GM21576 (cell line): Measurements from ENCODE around the gene SIRT6.
"Not testable (repeated sequence)": the region's sequence is repeated elsewhere in the genome, so short reads cannot be mapped to it uniquely, and the experiment has no call there.

Experiments
- ATAC-seq: cut with Tn5 transposase; IDR thresholded peaks from one replicate; pipeline ENCODE4 v1.9.1; 2021; ENCODE audit warnings: mild to moderate bottlenecking, moderate library complexity; ENCODE audit not compliant: unreplicated experiment

Gene SIRT6

DNA sequence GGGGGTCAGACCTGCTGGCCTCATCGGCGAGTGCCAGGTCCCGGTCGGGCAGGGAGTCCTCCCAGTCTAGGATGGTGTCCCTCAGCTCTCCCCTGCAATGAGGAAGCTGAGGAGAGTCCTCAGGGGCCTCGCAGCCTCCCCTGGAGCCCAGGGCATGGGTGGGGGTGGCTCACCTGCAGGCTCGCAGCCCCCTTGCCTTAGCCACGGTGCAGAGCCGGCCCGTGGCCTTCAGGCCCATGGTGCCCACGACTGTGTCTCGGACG lies 6.8 kb downstream of the SIRT6 start:
- ATAC-seq = no peak

DNA sequence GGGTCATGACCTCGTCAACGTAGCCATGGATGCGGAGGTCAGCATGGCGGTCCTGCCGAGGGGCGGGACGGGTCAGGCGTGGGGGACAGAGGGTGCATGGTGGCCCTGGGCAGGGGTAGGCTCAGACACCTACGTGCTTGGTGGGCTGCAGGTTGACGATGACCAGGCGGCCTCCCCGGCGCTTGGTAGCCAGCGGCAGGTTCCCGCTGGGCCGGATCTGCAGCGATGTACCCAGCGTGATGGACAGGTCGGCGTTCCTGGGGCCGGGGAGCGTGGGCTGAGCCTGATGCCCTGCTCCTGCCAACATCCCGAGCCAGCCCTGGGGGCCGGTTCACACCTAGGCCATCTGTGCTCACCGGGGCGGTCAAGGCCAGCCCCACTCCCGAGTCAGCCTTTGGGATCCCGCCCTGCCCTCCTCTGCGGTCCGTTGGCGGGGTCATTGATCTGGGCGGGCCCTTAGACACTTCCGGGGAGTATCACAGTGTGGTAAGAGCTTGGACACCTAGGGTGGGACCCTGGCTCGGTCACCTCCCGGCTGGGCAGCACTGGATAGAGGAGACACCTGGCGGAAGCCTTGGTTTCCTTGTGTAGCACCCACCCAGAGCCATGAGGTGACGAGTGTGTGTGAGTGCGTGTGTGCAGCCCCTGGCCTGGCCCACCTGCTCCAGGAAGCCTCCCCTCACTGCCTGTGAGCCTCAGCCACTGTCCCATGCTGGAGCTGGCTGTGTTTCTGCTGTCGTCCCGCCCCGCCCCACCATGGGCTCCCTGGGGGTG lies 7.3 kb downstream of the SIRT6 start:
- no peak for ATAC-seq

DNA sequence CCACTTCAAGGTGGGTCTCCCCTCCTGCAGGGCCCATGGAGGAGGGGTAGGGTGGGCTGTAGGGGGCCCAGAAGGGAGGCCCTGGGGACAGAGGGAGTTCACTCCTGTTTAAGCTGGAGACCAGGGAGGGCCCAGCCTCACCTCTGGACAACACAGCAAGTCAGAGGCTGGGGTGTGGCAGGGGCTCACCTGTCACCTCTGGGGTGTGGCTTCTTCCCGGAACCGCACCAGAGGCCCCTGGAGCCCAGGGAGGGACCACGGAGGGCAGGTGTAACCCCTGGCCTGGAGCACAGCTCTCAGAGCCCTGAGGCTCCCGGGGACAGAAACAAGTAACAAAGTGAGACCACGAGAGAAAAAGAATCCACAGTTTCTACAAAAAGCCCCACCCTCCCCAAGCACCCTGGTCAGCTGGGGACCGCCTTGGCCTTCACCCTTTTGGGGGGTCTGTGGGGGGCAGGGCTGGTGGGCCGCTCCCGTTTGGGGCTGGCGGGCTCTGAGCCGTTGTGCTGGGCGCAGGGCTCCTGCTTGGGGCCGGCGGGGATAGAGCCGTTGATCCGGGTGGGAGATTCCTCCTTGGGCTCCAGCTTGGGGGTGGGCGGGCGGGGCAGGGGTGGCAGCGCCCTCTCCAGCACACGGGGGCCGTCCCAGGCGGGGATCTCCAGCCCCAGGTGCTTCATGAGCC lies 8.0 kb downstream of the SIRT6 start:
- no peak for ATAC-seq

DNA sequence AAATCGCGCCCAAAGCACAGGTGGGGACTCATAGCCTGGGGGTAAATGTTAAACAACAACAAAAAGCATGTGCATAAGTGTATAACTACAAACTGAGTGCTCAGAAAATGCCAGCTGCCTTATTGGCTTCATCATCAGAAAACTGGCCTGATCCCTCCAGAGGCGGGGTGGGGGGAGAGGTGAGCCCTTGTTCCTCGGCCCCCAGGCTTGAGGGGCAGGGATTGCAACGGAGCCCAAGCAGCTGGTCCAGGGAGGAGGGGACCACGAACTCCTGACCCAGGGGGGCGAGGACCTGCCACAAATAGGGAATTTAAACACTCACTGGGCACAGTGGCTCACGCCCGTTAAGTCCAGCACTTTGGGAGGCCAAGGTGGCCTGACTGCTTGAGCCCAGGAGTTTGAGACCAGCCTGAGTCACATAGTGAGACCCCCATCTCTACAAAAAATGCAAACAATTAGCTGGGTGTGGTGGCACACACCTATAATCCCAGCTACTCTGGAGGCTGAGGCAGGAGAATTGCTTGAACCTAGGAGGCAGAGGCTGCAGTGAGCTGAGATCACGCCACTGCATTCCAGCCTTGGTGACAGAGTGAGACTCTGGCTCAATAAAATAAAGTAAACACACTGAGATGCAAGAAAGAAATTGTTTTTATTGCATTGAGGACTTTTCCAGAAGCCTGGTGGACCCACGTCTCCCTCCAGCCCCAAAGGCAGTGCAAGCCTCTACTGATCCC lies 8.7 kb downstream of the SIRT6 start:
- no peak for ATAC-seq

DNA sequence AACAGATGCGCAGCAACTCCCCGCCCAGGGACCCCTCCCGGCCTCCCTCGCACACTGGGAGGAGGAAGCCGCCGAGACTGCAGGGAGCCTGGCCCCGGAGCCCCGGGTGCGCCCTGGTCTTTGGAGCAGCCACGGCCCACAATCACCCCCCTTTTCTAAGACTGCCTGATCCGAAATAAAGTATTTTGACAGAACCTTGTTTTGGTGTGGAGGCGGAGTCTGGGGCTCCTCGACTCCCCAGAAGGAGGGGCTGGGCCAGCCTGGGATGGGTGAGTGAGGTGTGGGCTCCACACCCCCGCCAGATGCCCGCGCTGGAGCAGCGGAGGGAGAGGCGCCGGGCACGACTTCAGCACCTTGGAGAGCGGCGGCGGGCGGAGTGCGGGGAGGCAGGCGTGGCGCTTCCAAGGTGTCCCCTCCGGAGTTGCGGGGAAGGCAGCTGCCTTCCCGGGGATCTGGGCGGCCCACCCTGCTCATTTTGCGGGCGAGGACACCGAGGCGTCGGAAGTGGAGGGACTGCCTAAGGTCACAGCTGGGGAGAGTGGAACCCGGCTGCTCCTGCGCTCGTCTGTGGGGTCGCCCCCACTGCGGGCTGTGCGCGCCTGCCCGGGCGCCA lies 9.4 kb downstream of the SIRT6 start:
- ATAC-seq = no peak

DNA sequence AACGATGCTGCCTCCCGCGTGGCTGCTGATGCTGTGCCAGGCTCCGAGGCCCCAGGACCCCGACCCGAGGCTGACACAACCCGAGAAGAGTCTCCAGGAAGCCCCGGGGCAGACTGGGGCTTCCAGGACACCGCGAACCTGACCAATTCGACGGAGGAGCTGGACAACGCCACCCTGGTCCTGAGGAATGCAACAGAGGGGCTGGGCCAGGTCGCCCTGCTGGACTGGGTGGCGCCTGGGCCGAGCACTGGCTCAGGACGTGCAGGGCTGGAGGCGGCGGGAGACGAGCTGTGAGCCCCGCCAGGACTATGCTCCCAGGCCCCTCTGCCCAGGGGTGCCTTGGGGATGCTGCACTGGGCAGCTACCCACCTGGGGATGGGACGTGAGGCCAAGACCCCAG lies 10.7 kb downstream of the SIRT6 start:
- no peak for ATAC-seq

DNA sequence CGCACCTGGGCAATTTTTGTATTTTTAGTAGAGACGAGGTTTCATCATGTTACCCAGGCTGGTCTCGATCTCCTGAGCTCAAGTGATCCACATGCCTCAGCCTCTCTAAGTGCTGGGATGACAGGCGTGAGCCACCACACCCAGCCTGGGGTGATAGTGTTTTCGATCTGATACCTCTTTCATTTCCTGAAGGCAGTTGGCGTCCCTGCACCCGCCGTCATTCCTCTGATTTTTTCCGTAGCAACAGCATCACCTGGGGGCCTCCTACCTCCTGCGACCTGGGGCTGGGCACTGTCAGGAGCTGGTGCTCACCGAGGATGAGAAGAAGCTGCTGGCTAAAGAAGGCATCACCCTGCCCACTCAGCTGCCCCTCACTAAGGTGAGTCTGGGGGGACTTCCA lies 18.1 kb downstream of the SIRT6 start:
- ATAC-seq = no peak

DNA sequence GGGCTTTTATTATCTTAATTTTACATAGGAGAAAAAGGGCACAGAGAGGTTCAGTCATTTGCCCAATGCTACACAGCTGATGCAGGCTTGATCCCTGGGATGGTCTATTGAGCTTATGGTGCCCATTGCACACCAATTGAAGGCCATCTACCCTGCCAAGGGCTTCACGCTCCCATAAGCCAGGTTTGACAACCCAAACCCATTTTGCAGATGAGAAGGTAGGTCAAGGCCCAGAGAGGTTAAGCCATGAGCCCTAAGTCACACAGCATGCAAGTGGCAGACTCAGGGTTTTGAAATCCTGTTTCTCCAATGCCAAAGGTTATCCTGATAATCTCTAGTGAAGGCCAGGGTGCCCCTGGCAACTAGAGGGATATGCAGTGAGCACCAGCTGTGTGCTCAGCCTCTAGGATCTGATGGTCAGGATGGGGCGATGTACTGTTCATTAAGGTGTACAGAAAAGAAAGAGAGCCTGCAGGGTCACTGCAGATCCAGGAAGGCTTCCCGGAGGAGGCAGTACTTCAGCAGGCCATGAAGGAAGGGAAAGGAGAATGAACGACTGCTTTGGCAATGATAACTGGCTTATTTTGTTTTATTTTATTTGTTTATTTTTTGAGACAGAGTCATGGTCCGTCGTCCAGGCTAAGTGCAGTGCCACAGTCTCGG lies 20.8 kb downstream of the SIRT6 start:
- no peak for ATAC-seq

DNA sequence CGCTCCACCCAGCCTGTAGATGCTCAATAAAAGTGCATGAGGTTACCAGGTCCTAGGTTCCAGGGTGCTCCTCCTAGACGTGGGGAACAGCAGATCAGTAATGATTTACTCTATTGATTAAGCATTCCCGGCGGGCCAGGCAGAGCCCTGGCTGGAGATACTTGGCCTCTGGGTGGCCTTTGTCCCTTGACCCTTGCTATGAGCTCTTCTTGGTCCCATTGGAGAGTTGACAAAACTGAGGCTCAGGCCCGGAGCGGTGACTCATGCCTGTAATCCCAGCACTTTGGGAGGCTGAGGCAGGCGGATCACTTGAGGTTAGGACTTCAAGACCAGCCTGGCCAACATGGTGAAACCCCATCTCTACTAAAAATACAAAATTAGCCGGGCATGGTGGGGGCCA lies 24.4 kb downstream of the SIRT6 start:
- not testable (repeated sequence) for ATAC-seq

DNA sequence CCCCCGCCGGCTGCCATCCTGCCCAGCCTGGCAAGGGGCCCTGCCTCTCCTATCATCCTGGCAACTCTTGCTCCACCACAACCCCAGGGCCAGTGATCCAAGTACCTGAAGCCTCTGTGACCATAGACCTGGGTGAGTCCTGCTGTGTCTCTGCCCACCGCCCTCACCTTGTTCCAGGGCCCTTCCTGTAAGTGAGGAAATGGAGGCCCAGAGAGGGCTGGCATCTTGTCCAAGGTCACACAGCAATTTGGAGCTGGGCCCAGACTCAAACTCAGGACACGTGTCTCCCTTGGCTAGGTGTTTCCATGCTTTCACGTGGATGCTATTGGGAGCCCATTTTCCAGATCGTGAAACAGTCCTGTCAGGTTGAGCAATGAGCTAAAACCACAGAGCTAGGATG lies 25.2 kb downstream of the SIRT6 start:
- ATAC-seq = no peak

DNA sequence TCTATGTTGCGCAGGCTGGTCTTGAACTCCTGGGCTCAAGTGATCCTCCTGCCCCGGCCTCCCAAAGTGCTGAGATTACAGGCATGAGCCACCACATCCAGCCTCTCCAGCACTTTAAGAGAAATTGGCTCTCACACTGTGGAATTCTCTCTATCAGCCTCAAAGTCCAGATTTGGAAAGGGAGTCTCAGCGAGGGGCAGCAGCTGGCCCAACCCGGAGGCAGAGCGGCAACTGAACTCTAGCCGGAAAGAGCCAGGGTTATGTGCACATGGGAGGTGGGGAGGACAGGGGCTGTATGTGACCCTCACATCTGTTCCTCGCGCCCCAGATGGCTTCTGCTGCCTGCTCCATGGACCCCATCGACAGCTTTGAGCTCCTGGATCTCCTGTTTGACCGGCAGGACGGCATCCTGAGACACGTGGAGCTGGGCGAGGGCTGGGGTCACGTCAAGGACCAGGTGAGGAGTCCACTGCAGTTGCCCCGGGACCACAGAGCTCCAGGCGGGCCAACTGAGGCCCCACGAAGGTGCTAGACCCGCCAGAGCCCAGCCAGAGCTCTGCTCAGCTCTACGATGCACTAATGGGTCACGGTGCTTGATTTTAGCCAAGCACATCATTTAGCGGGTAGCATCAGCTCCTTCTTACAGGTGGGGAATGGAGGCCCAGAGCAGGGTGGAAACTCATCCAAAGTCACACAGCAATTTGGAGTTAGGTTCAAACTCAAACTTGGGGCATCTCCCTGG lies 27.6 kb downstream of the SIRT6 start:
- ATAC-seq = no peak

DNA sequence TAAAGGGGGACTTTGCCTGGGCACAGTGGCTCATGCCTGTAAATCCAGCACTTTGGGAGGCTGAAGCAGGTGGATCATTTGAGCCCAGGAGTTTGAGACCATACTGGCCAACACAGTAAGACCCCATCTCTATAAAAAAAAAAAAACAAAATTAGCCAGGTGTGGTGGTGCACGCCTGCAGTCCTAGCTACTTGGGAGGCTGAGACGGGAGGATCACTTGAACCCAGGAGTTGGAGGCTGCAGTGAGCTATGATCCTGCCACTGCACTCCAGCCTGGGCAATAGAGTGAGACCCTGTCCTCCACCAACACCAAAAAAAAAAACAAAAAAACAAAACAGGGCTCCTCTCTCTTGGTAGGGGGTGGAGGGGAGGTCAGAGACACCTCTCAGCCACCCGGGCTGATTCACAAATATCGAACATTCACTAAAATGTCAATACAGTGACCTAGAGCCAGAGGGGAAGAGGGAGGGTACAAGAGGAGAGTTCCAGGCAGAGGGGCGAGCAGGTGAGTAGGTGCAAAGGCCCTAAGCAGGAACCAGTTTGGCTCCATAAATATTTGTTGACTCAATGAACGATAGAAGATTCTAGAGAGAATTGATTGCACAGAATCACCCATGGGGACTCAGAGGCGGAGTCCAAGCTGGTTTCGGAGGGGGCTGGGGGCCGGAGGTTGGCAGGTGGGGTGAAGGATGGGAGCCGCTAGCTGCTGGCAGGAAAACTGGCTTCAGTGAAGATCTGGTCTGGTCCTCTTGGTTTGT lies 29.9 kb downstream of the SIRT6 start:
- ATAC-seq = no peak

DNA sequence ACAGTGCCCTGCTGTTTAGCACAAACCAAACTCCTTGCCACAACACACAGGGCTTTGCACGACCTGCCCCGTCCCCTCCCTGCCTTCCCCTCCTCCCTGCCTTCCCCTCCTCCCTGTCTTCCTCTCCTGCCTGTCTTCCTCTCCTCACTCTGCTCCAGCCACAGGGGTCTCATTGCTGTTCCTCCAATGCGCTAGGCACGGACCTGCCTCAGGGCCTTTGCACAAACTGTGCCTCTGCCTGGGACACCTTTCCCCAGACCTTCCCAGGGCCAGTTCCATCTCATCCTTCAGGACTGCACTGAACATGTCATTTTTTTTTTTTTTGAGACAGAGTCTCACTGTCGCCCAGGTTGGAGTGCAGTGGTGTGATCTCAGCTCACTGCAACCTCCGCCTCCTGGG lies 30.7 kb downstream of the SIRT6 start:
- no peak for ATAC-seq

DNA sequence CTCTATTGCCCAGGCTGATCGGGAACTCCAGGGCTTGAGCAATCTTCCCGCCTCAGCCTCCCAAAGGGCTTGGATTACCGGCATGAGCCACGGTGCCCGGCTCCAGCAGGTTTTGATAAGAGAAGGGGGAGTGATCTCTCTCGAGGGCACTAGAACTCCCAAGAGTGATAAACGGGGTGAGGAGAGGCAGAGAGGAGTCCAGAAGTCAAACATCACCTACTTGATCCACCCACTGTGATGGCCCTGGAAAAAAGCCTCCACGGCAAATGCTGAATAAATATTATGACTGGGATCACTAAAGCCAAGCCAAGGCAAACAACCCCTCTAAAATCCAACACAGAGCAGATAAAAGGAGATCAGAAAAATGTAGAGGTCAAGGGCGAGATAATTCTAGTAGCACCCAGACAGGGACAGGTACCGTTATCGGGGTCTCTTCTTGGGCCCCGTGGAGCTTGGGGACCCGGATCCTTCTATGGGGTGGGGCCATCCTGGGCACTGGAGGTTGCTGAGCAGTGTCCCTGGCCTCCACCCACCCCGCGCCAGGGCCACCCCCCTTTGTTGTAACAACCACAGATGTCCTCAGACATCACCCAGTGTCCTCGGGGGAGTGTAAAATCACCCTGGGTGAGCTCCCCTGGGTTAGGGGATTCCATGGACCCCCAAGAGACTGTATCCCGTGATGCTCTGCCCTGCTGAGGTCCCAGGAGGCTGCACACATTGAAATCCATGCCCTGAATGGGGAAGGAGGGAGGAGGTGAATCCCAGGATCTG lies 32.7 kb downstream of the SIRT6 start:
- no peak for ATAC-seq

DNA sequence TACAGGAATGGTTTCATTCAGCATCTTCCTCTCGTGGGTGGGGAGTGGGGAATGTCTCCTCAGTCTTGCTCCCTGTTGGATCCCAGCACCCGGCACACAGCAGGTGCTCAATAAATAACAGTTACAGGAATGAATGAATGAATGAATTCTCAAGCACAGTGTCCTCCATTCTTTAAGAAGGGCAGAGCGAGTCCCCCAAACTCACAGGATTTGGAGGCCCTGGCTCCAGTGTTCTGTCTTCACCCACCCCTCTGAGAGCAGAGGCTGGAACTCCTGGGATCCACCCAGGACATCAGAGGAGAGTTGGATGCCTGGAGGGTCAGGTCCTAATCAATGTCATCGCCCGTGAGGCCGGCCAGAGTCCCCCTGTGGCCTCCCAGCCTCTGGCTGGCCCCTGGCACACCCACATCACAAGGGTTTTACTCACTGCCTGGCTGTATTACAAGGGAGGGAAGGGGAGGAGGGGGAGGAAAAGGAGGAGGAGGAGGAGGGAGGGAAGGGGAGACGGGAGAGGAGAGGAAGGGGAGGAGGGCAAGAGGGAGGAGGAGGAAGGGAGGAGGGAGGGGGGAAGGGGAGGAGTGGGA lies 37.6 kb downstream of the SIRT6 start:
- no peak for ATAC-seq

DNA sequence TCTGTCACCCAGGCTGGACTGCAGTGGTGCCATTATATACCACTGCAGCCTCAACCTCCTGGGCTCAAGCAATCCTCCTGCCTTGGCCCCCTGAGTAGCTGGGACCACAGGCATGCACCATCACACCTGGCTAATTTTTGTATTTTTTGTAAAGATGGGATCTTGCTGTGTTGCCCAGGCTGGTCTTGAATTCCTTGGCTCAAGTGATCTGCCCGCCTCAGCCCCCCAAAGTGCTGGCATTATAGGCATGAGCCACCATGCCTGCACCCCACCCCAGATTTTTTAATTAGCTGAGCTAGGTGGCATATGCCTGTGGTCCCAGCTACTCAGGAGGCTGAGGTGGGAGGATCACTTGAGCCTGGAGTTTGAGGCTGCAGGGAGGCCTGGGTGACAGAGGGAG lies 39.4 kb downstream of the SIRT6 start:
- ATAC-seq = not testable (repeated sequence)

DNA sequence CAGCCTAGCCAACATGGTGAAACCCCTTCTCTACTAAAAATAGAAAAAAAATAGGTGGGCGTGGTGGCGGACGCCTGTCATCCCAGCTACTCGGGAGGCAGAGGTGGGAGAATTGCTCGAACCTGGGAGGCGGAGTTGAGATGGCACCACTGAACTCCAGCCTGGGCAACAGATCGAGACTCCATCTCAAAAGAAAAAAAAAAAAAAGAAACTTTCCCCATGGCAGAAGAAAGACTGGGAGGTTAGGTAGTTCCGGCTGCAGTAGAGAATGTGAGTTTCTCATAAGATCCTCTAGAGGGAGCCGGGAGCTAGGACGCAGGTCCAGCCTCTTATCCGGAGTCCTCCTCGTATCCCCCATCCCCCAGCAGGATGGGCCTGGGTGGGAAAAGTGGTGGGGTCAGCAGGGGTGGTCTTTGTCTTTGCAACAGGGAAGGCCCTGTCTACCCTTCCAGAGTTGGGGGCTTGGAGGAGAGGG lies 42.1 kb downstream of the SIRT6 start:
- ATAC-seq = no peak

DNA sequence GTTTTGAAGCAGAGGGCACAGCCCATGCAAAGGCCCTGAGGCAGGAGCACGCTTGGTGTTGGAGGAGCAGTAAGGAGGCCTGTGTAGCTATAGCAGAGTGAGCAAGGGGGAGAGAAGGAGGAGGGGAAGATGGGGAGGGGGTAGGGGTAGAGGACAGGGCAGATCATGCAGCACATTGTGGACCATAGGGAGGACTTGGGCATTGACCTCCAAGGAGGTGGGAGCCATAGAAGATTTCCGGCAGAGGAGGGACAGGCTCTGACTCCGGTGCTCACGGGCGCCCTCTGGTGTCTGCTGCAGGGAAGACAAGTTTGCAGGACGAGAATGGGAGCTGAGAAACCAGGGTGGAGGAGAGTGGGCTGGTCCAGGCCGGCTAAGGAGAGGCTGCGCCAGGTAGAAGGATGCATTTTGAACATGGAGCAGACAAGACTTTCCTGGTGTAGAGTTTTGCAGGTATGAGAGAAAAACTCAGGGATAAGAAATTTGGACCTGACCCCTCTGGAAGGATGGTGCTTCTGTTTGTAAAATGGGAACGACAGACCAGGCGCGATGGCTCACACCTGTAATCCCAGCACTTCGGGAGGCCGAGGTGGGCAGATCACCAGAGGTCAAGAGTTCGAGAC lies 42.6 kb downstream of the SIRT6 start:
- ATAC-seq = no peak
